K562 (cell line): ENCODE results near the gene DENND2A. TPM values are rescaled to one million over a fixed set of nuclear protein-coding genes. Genes with fewer than 3 reads are reported as not detected.

Experiments used
- ATAC-seq: fragments of 200-7000 bp; cut with Tn5 transposase; 3 replicates; pipeline ENCODE4 v1.9.1; 2020; ENCODE audit warnings: moderate library complexity
- BruUV-seq: library from RNA; stranded (reverse); fragments of 400-500 nt; replicated peaks from 2 replicates; lab custom pipeline; 2021; lab: Mats Ljungman, UMichigan
- CTCF ChIA-PET: fragments of 300-600 bp; formaldehyde crosslinking; extraction: SDS; loops from one replicate; lab custom pipeline; 2021; ENCODE audit warnings: low intra/inter-chr PET ratio; lab: Yijun Ruan, JAX
- POLR2A ChIA-PET: fragments of 300-600, 350-650 bp; sonication (Branson Sonifier 250); formaldehyde crosslinking; extraction: SDS; loops from one replicate; lab custom pipeline; 2021; ENCODE audit warnings: antibody characterized with exemption, inconsistent platforms; lab: Yijun Ruan, JAX
- DNase-seq, 4 experiments: peaks; one replicate each; pipeline versions ENCODE4 v3.0.0 to v3.0.0-alpha.2; 2011 to 2018; ENCODE audit warnings: low spot score in 3 of 4, mixed read lengths in 3 of 4; ENCODE audit errors: extremely low read depth in 1 of 4
- FAIRE-seq: peaks from 2 replicates; lab custom pipeline; 2011; peaks lifted over from hg19 to GRCh38; lab: Jason Lieb, UNC
- H2AFZ ChIP-seq: 2 replicates; pipeline ENCODE4 v1.6.0; 2011; ENCODE audit warnings: low read depth, low read length, control low read depth, inconsistent platforms
- H3K27ac ChIP-seq: fragments of 200-600 bp; 3 replicates; pipeline ENCODE4 v1.8.0; 2011; ENCODE audit warnings: low read depth, mild to moderate bottlenecking, control low read depth, inconsistent platforms, low read length, moderate library complexity, mixed read lengths; ENCODE audit errors: extremely low read depth
- H3K27me3 ChIP-seq, 2 experiments: fragments of 300-600 bp in 1 of 2; 2 replicates in 1 of 2; 3 replicates in 1 of 2; pipeline versions ENCODE4 v1.6.0 to v1.8.0; 2011; ENCODE audit warnings: inconsistent platforms in 2 of 2, low read length in 2 of 2, mild to moderate bottlenecking in 1 of 2, mixed read lengths in 1 of 2, moderate library complexity in 1 of 2; ENCODE audit not compliant: control insufficient read depth in 2 of 2, insufficient read depth in 2 of 2
- H3K36me3 ChIP-seq: fragments of 300-600 bp; 3 replicates; pipeline ENCODE4 v1.8.0; 2011; ENCODE audit warnings: mild to moderate bottlenecking, low read length, inconsistent platforms; ENCODE audit not compliant: control insufficient read depth, insufficient read depth
- H3K4me1 ChIP-seq, 2 experiments: fragments of 200-600 bp in 1 of 2; replicated peaks in 1 of 2; 2 replicates in 1 of 2; 3 replicates in 1 of 2; pipeline versions ENCODE4 v1.5.1 to v1.8.0; 2011; ENCODE audit warnings: inconsistent platforms in 2 of 2, low read length in 2 of 2, mild to moderate bottlenecking in 1 of 2, mixed read lengths in 1 of 2, moderate library complexity in 1 of 2; ENCODE audit not compliant: control insufficient read depth in 2 of 2, insufficient read depth in 2 of 2
- H3K4me2 ChIP-seq: 2 replicates; pipeline ENCODE4 v1.6.1; 2011; ENCODE audit warnings: low read length, control low read depth, inconsistent platforms, mixed read lengths; ENCODE audit not compliant: insufficient read depth
- H3K4me3 ChIP-seq: fragments of 200-600 bp; sonication (generic), shearing (Covaris generic); 2 replicates; pipeline ENCODE4 v1.5.1; 2016; ENCODE audit warnings: control low read depth, inconsistent platforms
- H3K79me2 ChIP-seq: fragments of 200-600 bp; 3 replicates; pipeline ENCODE4 v1.8.0; 2011; ENCODE audit warnings: low read length, inconsistent platforms; ENCODE audit not compliant: control insufficient read depth, insufficient read depth
- H3K9ac ChIP-seq, 2 experiments: 2 replicates each; pipeline versions ENCODE4 v1.6.0 to v1.6.1; 2011; ENCODE audit warnings: low read depth in 2 of 2, low read length in 2 of 2, control low read depth in 1 of 2, inconsistent platforms in 1 of 2, mild to moderate bottlenecking in 1 of 2, mixed read lengths in 1 of 2; ENCODE audit not compliant: insufficient read depth in 1 of 2
- H3K9me1 ChIP-seq: one replicate; pipeline ENCODE4 v1.6.0; 2011; ENCODE audit warnings: inconsistent platforms, mild to moderate bottlenecking, low read length, moderate library complexity; ENCODE audit not compliant: control insufficient read depth, insufficient read depth
- H3K9me3 ChIP-seq: replicated peaks from 2 replicates; pipeline ENCODE4 v1.5.1; 2011; ENCODE audit warnings: low read depth, low read length, inconsistent platforms; ENCODE audit not compliant: control insufficient read depth, insufficient read depth
- H4K20me1 ChIP-seq: replicated peaks from 2 replicates; pipeline ENCODE4 v1.6.1; 2011; ENCODE audit warnings: low read length, inconsistent platforms, mixed read lengths; ENCODE audit not compliant: control insufficient read depth, insufficient read depth
- CEBPG ChIP-seq, 3 experiments: fragments of 200-800 bp in 1 of 3; sonication (Bioruptor generic) in 1 of 3; sonication (generic) in 1 of 3; formaldehyde crosslinking in 1 of 3; IDR thresholded peaks in 2 of 3; conservative IDR thresholded peaks in 1 of 3; 2 replicates each; pipeline versions ENCODE4 v1.6.1 to v1.8.0; 2016 to 2022; ENCODE audit warnings: missing compliant biosample characterization in 2 of 3, missing genetic modification characterization in 2 of 3, mild to moderate bottlenecking in 1 of 3, missing genetic modification reagents in 1 of 3
- SAP30 ChIP-seq: fragments of 200-600 bp; sonication (generic); IDR thresholded peaks from 2 replicates; pipeline ENCODE4 v1.6.1; 2012; ENCODE audit warnings: borderline replicate concordance, low read depth, mild to moderate bottlenecking, moderate library complexity, low read length, control low read depth, inconsistent platforms; ENCODE audit not compliant: insufficient read depth, poor library complexity, severe bottlenecking
- TBP ChIP-seq: optimal IDR thresholded peaks from 2 replicates; pipeline ENCODE3; 2011; ENCODE audit warnings: low read depth, low read length, improper control_type of control experiment
- WGBS: fragments of 100-300 bp; shearing (Covaris generic); methylation state at CpG from one replicate; pipeline ENCODE4 v1.1.6; 2016; ENCODE audit warnings: low coverage, mixed read lengths; ENCODE audit not compliant: insufficient coverage; ENCODE audit errors: missing lambda C conversion rate; 5-methylcytosine and 5-hydroxymethylcytosine counted together
- in situ Hi-C: fragments of 300-500 bp; cut with MboI; formaldehyde crosslinking; loops from 4 replicates; pipeline ENCODE4 v1.15.0; 2018; ENCODE audit warnings: inconsistent platforms, mixed read lengths
- intact Hi-C: fragments of 100-400 bp; cut with micrococcal nuclease; formaldehyde crosslinking; loops from 2 replicates; pipeline ENCODE4 v1.14.2; 2022
- polyA plus RNA-seq, 8 experiments: library from polyadenylated mRNA; depleted of rRNA in 4 of 8; stranded (reverse) in 5 of 8; unstranded in 3 of 8; fragments of >200 nt; fragmentation: Nextera tagmentation in 2 of 8; fragmentation: Illumina TruSeq in 1 of 8; extraction: Ambion mirVana in 2 of 8; extraction: Trizol in 1 of 8; gene quantifications; 2 replicates each; pipeline versions ENCODE4 v1.2.1 to v1.2.3, GENCODE V29; 2011 to 2014; ENCODE audit warnings: inconsistent platforms in 1 of 8, missing spikeins in 1 of 8
- total RNA-seq, 7 experiments: library from RNA; depleted of rRNA in 6 of 7; stranded (reverse); fragments of >200 nt in 6 of 7; fragmentation: Illumina TruSeq in 2 of 7; extraction: Trizol in 2 of 7; gene quantifications; 2 replicates each; pipeline versions ENCODE4 v1.2.1 to v1.2.3, GENCODE V29; 2011 to 2021; ENCODE audit warnings: low replicate concordance in 1 of 7
- TF ChIP-seq, protein P1 (sequence below): fragments of 250-450 bp; sonication (Bioruptor Pico); IDR thresholded peaks from 2 replicates; pipeline ENCODE4 v1.4.0; 2020; ENCODE audit warnings: borderline replicate concordance

Gene DENND2A
- total and polyA plus RNA-seq, 9 of the 15 experiments (the other 6 are each of a cell fraction or from before 2014, with no cell fraction given) = not detected

DNA sequence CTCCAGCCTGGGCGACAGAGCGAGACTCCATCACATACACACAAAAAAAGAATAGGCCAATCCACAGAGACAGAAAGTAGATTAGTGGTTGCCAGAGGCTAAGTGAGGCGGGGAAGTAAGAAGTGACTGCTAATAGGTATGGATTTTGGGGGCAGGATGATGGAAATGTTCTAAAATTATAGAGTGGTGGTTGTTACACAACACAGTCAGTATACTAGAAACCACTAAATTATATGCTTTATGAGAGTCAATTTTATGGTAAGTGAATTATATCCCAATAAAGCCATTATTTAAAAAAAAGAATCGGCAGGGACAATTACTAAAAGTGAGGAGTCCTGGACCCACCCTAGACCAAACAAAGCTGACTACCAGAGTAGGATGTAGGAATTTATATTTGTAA lies 24.3 kb downstream of the DENND2A start (continued):
- TF ChIP-seq, protein P1, sequence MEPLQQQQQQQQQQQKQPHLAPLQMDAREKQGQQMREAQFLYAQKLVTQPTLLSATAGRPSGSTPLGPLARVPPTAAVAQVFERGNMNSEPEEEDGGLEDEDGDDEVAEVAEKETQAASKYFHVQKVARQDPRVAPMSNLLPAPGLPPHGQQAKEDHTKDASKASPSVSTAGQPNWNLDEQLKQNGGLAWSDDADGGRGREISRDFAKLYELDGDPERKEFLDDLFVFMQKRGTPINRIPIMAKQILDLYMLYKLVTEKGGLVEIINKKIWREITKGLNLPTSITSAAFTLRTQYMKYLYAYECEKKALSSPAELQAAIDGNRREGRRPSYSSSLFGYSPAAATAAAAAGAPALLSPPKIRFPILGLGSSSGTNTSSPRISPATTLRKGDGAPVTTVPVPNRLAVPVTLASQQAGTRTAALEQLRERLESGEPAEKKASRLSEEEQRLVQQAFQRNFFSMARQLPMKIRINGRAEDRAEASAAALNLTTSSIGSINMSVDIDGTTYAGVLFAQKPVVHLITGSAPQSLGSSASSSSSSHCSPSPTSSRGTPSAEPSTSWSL = no peak
- TF ChIP-seq SAP30 = no peak

DNA sequence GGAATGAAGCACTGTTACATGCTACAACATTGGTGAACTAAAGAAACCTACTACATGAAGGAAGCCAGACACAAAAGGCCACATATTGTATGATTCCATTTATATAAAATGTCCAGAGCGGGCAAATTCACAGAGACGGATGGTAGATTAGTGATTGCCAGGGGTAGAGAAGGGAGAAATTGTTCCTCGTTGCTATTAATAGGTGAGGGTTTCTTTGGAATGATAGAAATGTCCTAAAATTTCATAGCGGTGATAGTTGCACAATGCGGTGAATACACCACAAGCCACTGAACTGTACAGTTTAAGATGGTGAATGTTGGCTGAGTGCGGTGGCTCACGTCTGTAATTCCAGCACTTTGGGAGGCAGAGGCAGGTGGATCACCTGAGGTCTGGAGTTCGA lies 29.0 kb downstream of the DENND2A start:
- TF ChIP-seq TBP (no peak), CEBPG (CRISPR knock-in tag; IDR thresholded peaks at IDR 0.05) (no peak), CEBPG (tag; conservative IDR thresholded peaks at IDR 0.05 in 1 of 2, IDR thresholded peaks at IDR 0.05 in 1 of 2) (0 out of 4 replicates have a peak, but pooled peaks of 1 of the 2 experiments have one; percentile 36)
- intact Hi-C loops (no loop called here), in situ Hi-C loops (no loop called here)
- BruUV-seq = no TSS peak
- ChIA-PET POLR2A (no interaction called here), CTCF (no interaction called here)
- DNase-seq (no peak), FAIRE-seq (no peak), ATAC-seq (no peak)
- Histone ChIP-seq H3K4me3 (no peak overlapping the region), H3K4me1 (no peaks in the 10 kb centered on the region), H3K27me3 (peaks cover 39 to 70% of the 10 kb centered on the region in 2 experiments), H2AFZ (no peak overlapping the region), H3K9ac (no peak overlapping the region), H3K27ac (no peak overlapping the region), H3K9me1 (no peaks in the 10 kb centered on the region), H3K9me3 (no peaks in the 10 kb centered on the region), H3K4me2 (no peak overlapping the region), H4K20me1 (0 out of 2 replicates have a peak, but pooled peaks cover 6% of the 10 kb centered on the region), H3K36me3 (no peaks in the 10 kb centered on the region), H3K79me2 (no peaks in the 10 kb centered on the region)
- 16% methylated on average over 8 of the region's 8 CpGs for WGBS
